ENCODE results near the gene CELSR1. TPM values are rescaled to one million over a fixed set of nuclear protein-coding genes. Genes with fewer than 3 reads are reported as not detected.
"Not testable (repeated sequence)": the region's sequence is repeated elsewhere in the genome, so short reads cannot be mapped to it uniquely, and the experiment has no call there.

Gene CELSR1
- total RNA-seq, 2 donors from 2014 or later: 24.2 to 38.2 TPM

GRCh38 chr22:46319319-46319718 is 218.1 kb downstream of the CELSR1 start:
- no peak overlapping the region for H3K4me3 ChIP-seq
- intact Hi-C loops (cut with DNase I): no loop called here
- no peaks in the 10 kb centered on the region for H3K27me3 ChIP-seq (replicated peaks; ENCODE audit: insufficient read depth)
- no peaks in the 10 kb centered on the region for H3K9me3 ChIP-seq
- no peaks in the 10 kb centered on the region for H3K36me3 ChIP-seq
- H3K27ac ChIP-seq: no peak overlapping the region
- TF ChIP-seq POLR2AphosphoS5 (IDR thresholded peaks at IDR 0.05) (no peak), POLR2A (IDR thresholded peaks at IDR 0.05) (no peak)
- TF ChIP-seq, protein P1, sequence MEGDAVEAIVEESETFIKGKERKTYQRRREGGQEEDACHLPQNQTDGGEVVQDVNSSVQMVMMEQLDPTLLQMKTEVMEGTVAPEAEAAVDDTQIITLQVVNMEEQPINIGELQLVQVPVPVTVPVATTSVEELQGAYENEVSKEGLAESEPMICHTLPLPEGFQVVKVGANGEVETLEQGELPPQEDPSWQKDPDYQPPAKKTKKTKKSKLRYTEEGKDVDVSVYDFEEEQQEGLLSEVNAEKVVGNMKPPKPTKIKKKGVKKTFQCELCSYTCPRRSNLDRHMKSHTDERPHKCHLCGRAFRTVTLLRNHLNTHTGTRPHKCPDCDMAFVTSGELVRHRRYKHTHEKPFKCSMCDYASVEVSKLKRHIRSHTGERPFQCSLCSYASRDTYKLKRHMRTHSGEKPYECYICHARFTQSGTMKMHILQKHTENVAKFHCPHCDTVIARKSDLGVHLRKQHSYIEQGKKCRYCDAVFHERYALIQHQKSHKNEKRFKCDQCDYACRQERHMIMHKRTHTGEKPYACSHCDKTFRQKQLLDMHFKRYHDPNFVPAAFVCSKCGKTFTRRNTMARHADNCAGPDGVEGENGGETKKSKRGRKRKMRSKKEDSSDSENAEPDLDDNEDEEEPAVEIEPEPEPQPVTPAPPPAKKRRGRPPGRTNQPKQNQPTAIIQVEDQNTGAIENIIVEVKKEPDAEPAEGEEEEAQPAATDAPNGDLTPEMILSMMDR (IDR thresholded peaks at IDR 0.05): no peak
- DNase-seq (ENCODE audit: low spot score): no peak
- H3K4me1 ChIP-seq (replicated peaks): no peaks in the 10 kb centered on the region
- 98% methylated on average over 10 of the region's 10 CpGs for WGBS

DNA sequence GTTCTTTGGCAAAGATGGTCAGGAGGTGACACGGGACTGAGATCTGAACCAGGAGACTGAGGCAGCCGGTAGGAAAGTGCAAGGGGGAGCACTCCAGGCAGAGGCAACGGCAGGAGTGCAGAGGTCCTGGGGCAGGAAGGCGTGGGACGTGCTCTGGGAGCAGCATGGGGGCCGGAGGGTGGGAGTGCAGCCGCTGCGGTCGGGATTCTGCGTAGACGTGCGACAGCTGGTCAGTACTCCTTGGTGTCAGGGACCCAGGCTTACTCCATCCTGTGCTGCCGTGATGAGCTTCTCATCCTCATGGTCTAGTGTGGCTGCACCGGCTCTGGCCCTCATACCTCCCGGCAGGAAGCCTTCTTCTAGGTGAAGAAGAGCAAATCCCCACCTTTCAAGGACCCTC is 218.8 kb downstream of the CELSR1 start:
- Histone ChIP-seq H3K36me3 (no peaks in the 10 kb centered on the region), H3K27ac (no peak overlapping the region), H3K4me1 (replicated peaks) (no peaks in the 10 kb centered on the region), H3K4me3 (no peak overlapping the region), H3K27me3 (replicated peaks; ENCODE audit: insufficient read depth) (no peaks in the 10 kb centered on the region), H3K9me3 (no peaks in the 10 kb centered on the region)
- TF ChIP-seq, protein P1 (IDR thresholded peaks at IDR 0.05): no peak
- TF ChIP-seq POLR2A (IDR thresholded peaks at IDR 0.05): no peak
- no peak for TF ChIP-seq POLR2AphosphoS5 (IDR thresholded peaks at IDR 0.05)
- WGBS: 94% methylated on average over 15 of the region's 15 CpGs
- intact Hi-C loops (cut with DNase I): no loop called here
- no peak for DNase-seq (ENCODE audit: low spot score)

- Histone ChIP-seq H3K4me1 (replicated peaks) (no peaks in the 10 kb centered on the region), H3K27me3 (replicated peaks; ENCODE audit: insufficient read depth) (no peaks in the 10 kb centered on the region), H3K4me3 (no peak overlapping the region), H3K36me3 (no peaks in the 10 kb centered on the region), H3K9me3 (no peaks in the 10 kb centered on the region), H3K27ac (no peak overlapping the region)
- WGBS: 92% methylated on average over 20 of the region's 20 CpGs
- TF ChIP-seq, protein P1 (IDR thresholded peaks at IDR 0.05): no peak
- TF ChIP-seq POLR2AphosphoS5 (IDR thresholded peaks at IDR 0.05): no peak
- no peak for TF ChIP-seq POLR2A (IDR thresholded peaks at IDR 0.05)
- DNase-seq (ENCODE audit: low spot score): no peak
- intact Hi-C loops (cut with DNase I): no loop called here
These were observed 219.8 kb downstream of the CELSR1 start for GRCh38 chr22:46317646-46318045.

DNA sequence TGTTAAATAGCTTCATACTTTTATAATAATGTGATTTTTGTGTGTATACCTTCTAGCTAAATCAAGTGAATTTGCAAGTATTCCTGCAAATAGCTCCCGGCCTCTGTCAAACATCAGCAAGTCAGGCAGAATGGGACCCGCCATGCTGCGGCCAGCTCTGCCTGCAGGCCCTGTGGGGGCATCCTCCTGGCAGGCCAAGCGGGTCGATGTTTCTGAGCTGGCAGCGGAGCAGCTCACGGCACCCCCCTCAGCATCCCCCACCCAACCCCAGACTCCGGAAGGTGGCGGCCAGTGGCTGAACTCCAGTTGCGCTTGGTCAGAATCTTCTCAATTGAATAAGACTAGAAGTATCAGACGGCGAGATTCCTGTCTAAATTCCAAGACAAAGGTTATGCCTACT is 221.4 kb downstream of the CELSR1 start:
- H3K4me3 ChIP-seq: no peak overlapping the region
- TF ChIP-seq, protein P1 (IDR thresholded peaks at IDR 0.05): no peak
- TF ChIP-seq POLR2A (IDR thresholded peaks at IDR 0.05) (no peak), POLR2AphosphoS5 (IDR thresholded peaks at IDR 0.05) (no peak)
- no peak overlapping the region for H3K27ac ChIP-seq
- DNase-seq (ENCODE audit: low spot score): no peak
- H3K9me3 ChIP-seq: no peaks in the 10 kb centered on the region
- 93% methylated on average over 12 of the region's 12 CpGs for WGBS
- no peaks in the 10 kb centered on the region for H3K36me3 ChIP-seq
- no peaks in the 10 kb centered on the region for H3K4me1 ChIP-seq (replicated peaks)
- intact Hi-C loops (cut with DNase I): no loop called here
- H3K27me3 ChIP-seq (replicated peaks; ENCODE audit: insufficient read depth): no peaks in the 10 kb centered on the region

- H3K4me1 ChIP-seq (replicated peaks); H3K27me3 ChIP-seq (replicated peaks; ENCODE audit: insufficient read depth); H3K9me3 ChIP-seq; H3K36me3 ChIP-seq; H3K4me3 ChIP-seq; DNase-seq (ENCODE audit: low spot score); H3K27ac ChIP-seq: not testable (repeated sequence)
- intact Hi-C loops (cut with DNase I): loop anchor here (5.0 kb wide), 1 partner anchor 316 kb away; no protein-coding TSS in a partner anchor
- 100% methylated on average over 2 of the region's 2 CpGs for WGBS
These were observed 224.6 kb downstream of the CELSR1 start for GRCh38 chr22:46312848-46313247.
